AG10803 (cell line): ENCODE data around the gene QPCT.

Experiments
- DNase-seq: peaks from one replicate; pipeline ENCODE4 v3.0.0; 2010; ENCODE audit warnings: low read depth
- H3K4me3 ChIP-seq: 2 replicates; pipeline ENCODE4 v1.5.1; 2011; ENCODE audit warnings: mild to moderate bottlenecking, low read length, control low read depth
- CTCF ChIP-seq: conservative IDR thresholded peaks from 2 replicates; pipeline ENCODE4 v1.5.1; 2011; ENCODE audit warnings: mild to moderate bottlenecking, low read length, control low read depth, inconsistent platforms

Gene QPCT

GRCh38 chr2:37389395-37389794 lies 45.0 kb downstream of the QPCT start:
- no peak for DNase-seq
- H3K4me3 ChIP-seq = no peak overlapping the region
- no peak for TF ChIP-seq CTCF

GRCh38 chr2:37389989-37390765 lies 45.7 kb downstream of the QPCT start:
- DNase-seq = peak; percentile 66
- TF ChIP-seq CTCF = no peak
- no peak overlapping the region for H3K4me3 ChIP-seq

GRCh38 chr2:37390777-37391176 lies 46.3 kb downstream of the QPCT start:
- TF ChIP-seq CTCF = no peak
- H3K4me3 ChIP-seq = no peak overlapping the region
- no peak for DNase-seq

- no peak overlapping the region for H3K4me3 ChIP-seq
- no peak for TF ChIP-seq CTCF
- DNase-seq = no peak
These were observed 47.3 kb downstream of the QPCT start for GRCh38 chr2:37391711-37392110.

GRCh38 chr2:37392428-37392827 lies 48.0 kb downstream of the QPCT start:
- no peak overlapping the region for H3K4me3 ChIP-seq
- DNase-seq = no peak
- no peak for TF ChIP-seq CTCF

- DNase-seq = no peak
- TF ChIP-seq CTCF = no peak
These were observed 49.8 kb downstream of the QPCT start for GRCh38 chr2:37394263-37394662.

GRCh38 chr2:37394796-37395555 lies 50.5 kb downstream of the QPCT start:
- TF ChIP-seq CTCF = no peak
- H3K4me3 ChIP-seq = no peak overlapping the region
- no peak for DNase-seq

More at GRCh38 chr2:37394263-37394662, 49.8 kb downstream of the QPCT start:
- no peak overlapping the region for H3K4me3 ChIP-seq
